Uterus (tissue), 4 donors: Measurements from ENCODE around the gene KCNQ1. TPM values are rescaled to one million over a fixed set of nuclear protein-coding genes. Genes with fewer than 3 reads are reported as not detected.

Experiments
- DNase-seq, 2 donors: peaks; one replicate each; pipeline ENCODE4 v3.0.0-alpha.2; 2019 to 2020
- H3K27ac ChIP-seq, 2 donors: fragments of 200-600 bp; sonication (generic); 1 replicate in 1 of 2; 2 replicates in 1 of 2; pipeline ENCODE4 v1.5.1; 2016 to 2018
- H3K27me3 ChIP-seq, 2 donors: fragments of 200-600 bp; sonication (generic); one replicate each; pipeline ENCODE4 v1.5.1; 2018 to 2019; ENCODE audit warnings: control low read depth in 1 of 2
- H3K36me3 ChIP-seq, 2 donors: fragments of 200-600 bp; sonication (generic); one replicate each; pipeline ENCODE4 v1.5.1; 2019; ENCODE audit warnings: control low read depth in 1 of 2
- H3K4me1 ChIP-seq, 2 donors: fragments of 200-600 bp; sonication (generic); one replicate each; pipeline ENCODE4 v1.5.1; 2018 to 2019; ENCODE audit warnings: control low read depth in 1 of 2
- H3K4me3 ChIP-seq, 2 donors: fragments of 200-600 bp; sonication (generic); 1 replicate in 1 of 2; 2 replicates in 1 of 2; pipeline ENCODE4 v1.5.1; 2018 to 2019; ENCODE audit warnings: mild to moderate bottlenecking in 1 of 2
- H3K9me3 ChIP-seq, 2 donors: fragments of 200-600 bp; sonication (generic); one replicate each; pipeline ENCODE4 v1.5.1; 2019; ENCODE audit warnings: control low read depth in 1 of 2
- CTCF ChIP-seq, 4 experiments: fragments of 200-600 bp in 2 of 4; fragments of 450-650 bp in 2 of 4; sonication (generic) in 2 of 4; IDR thresholded peaks; one replicate each; pipeline ENCODE4 v1.5.1; 2016 to 2019; ENCODE audit warnings: antibody characterized with exemption in 4 of 4, mild to moderate bottlenecking in 2 of 4, moderate library complexity in 1 of 4
- POLR2A ChIP-seq, 2 donors: fragments of 450-650 bp; IDR thresholded peaks; one replicate each; pipeline ENCODE4 v1.6.1; 2016; ENCODE audit warnings: antibody characterized with exemption in 2 of 2, mild to moderate bottlenecking in 1 of 2, moderate library complexity in 1 of 2
- intact Hi-C: fragments of 100-400 bp; cut with DNase I; formaldehyde crosslinking; loops from one replicate; pipeline ENCODE4 v1.15.1; 2023; ENCODE audit warnings: low total_unique reads
- total RNA-seq, 4 donors: library from RNA; depleted of rRNA in 3 of 4; stranded (reverse); fragments of >200 nt in 3 of 4; gene quantifications; one replicate each; pipeline versions ENCODE4 v1.1.0 to v1.2.4, GENCODE V29; 2014 to 2023
- donor health status: DM: yes; HTN: yes; CAD: no.

KCNQ1 gene
- total RNA-seq, 4 donors from 2014 or later, result 2.6 to 10.4 (median 5.4) TPM

- Histone ChIP-seq H3K27ac (no peak overlapping the region), H3K4me1 (no peaks in the 10 kb centered on the region), H3K9me3 (no peaks in the 10 kb centered on the region), H3K27me3 (no peaks in the 10 kb centered on the region), H3K36me3 (no peaks in the 10 kb centered on the region), H3K4me3 (no peak overlapping the region)
- intact Hi-C loops, result no loop called here
- TF ChIP-seq POLR2A (IDR thresholded peaks at IDR 0.05), result no peak
- DNase-seq, result no peak
Observed at GRCh38 chr11:2448661-2449547, 4.1 kb downstream of the KCNQ1 start.

GRCh38 chr11:2449548-2450320 lies 4.9 kb downstream of the KCNQ1 start:
- H3K4me3 ChIP-seq, result no peak overlapping the region
- DNase-seq, result no peak
- no peaks in the 10 kb centered on the region for H3K27me3 ChIP-seq

DNA sequence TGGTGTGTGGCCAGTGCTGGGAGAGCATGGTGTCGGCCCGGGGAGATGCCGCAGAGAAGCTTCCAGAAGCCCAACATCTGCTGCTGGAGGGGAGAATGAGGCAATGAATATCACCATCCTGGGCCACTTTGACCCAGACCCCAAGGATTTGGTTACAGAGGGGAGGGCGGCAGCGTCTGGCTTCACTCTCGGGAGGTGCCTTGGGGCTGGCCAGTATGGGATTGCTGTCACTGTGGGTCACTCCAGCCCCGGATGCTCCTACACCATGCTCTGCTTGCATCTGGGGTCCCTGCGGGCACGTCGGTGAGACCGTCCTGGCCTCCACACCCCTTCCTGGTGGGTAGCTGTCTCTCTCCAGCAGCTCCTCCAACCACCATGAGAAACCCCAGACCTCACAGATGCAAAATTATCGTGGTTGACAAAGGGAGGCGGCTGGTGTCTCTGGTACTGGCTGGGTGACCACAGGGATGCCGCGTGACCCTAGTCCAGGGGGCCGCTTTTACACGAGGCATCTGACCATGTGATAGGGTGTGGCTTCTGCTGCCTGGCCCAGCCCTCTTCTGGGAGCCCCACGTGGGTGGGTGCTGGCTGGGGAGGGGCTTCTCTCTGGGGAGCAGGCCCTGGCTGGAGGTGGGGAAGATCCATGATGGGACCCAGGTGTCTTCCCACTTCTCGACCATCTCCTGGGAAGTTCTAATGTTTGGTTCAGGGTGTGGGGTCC lies 5.7 kb downstream of the KCNQ1 start:
- Histone ChIP-seq H3K9me3 (no peaks in the 10 kb centered on the region), H3K27me3 (no peaks in the 10 kb centered on the region), H3K36me3 (no peaks in the 10 kb centered on the region), H3K27ac (no peak overlapping the region), H3K4me3 (no peak overlapping the region), H3K4me1 (no peaks in the 10 kb centered on the region)
- TF ChIP-seq CTCF (IDR thresholded peaks at IDR 0.05) (no peak), POLR2A (IDR thresholded peaks at IDR 0.05) (no peak)
- intact Hi-C loops, result no loop called here
- DNase-seq, result no peak

More at GRCh38 chr11:2449548-2450320, 4.9 kb downstream of the KCNQ1 start:
- no peaks in the 10 kb centered on the region for H3K9me3 ChIP-seq
- intact Hi-C loops, result no loop called here
- TF ChIP-seq POLR2A (IDR thresholded peaks at IDR 0.05) (no peak), CTCF (IDR thresholded peaks at IDR 0.05) (no peak)
- H3K36me3 ChIP-seq, result no peaks in the 10 kb centered on the region
- no peak overlapping the region for H3K27ac ChIP-seq
- H3K4me1 ChIP-seq, result no peaks in the 10 kb centered on the region

- H3K9me3 ChIP-seq, result no peaks in the 10 kb centered on the region
- no peaks in the 10 kb centered on the region for H3K27me3 ChIP-seq
- no peaks in the 10 kb centered on the region for H3K4me1 ChIP-seq
- no peak for DNase-seq
- H3K4me3 ChIP-seq, result no peak overlapping the region
- H3K27ac ChIP-seq, result no peak overlapping the region
- H3K36me3 ChIP-seq, result no peaks in the 10 kb centered on the region
- intact Hi-C loops, result no loop called here
- no peak for TF ChIP-seq POLR2A (IDR thresholded peaks at IDR 0.05)
- TF ChIP-seq CTCF (IDR thresholded peaks at IDR 0.05), result no peak
Observed at GRCh38 chr11:2451336-2451735, 6.5 kb downstream of the KCNQ1 start.

- Histone ChIP-seq H3K9me3 (no peaks in the 10 kb centered on the region), H3K27ac (no peak overlapping the region), H3K4me1 (no peaks in the 10 kb centered on the region), H3K4me3 (no peak overlapping the region), H3K36me3 (no peaks in the 10 kb centered on the region), H3K27me3 (no peaks in the 10 kb centered on the region)
- no peak for DNase-seq
- intact Hi-C loops, result no loop called here
- no peak for TF ChIP-seq CTCF (IDR thresholded peaks at IDR 0.05)
- no peak for TF ChIP-seq POLR2A (IDR thresholded peaks at IDR 0.05)
Observed at GRCh38 chr11:2451916-2452315, 7.1 kb downstream of the KCNQ1 start.
